HepG2 (cell line): Measurements from ENCODE around the gene ANKS4B. TPM values are rescaled to one million over a fixed set of nuclear protein-coding genes. Genes with fewer than 3 reads are reported as not detected.

ENCODE experiments used
- ATAC-seq: fragments of 200-7000 bp; cut with Tn5 transposase; 3 replicates; pipeline ENCODE4 v1.9.1; 2020; ENCODE audit warnings: mild to moderate bottlenecking, moderate library complexity
- BruUV-seq: library from RNA; stranded (reverse); fragments of 400-500 nt; replicated peaks from 2 replicates; lab custom pipeline; 2021; lab: Mats Ljungman, UMichigan
- CTCF ChIA-PET: fragments of 300-600 bp; formaldehyde crosslinking; extraction: SDS; loops from one replicate; lab custom pipeline; 2021; ENCODE audit warnings: low total read pairs, inconsistent platforms, low intra/inter-chr PET ratio; lab: Yijun Ruan, JAX
- POLR2A ChIA-PET: fragments of 350-600 bp; sonication (Branson Sonifier 250); formaldehyde crosslinking; loops from one replicate; lab custom pipeline; 2020; ENCODE audit warnings: antibody characterized with exemption, inconsistent platforms; lab: Yijun Ruan, JAX
- DNase-seq: peaks from one replicate; pipeline ENCODE4 v3.0.0-alpha.2; 2015; ENCODE audit warnings: low spot score
- FAIRE-seq: peaks from 3 replicates; lab custom pipeline; 2011; peaks lifted over from hg19 to GRCh38; lab: Jason Lieb, UNC
- H2AFZ ChIP-seq: one replicate; pipeline ENCODE4 v1.6.1; 2011; ENCODE audit warnings: low read length, inconsistent platforms
- H3K27ac ChIP-seq: fragments of 300-600 bp; 3 replicates; pipeline ENCODE4 v1.8.0; 2011; ENCODE audit warnings: mixed run types, mild to moderate bottlenecking, mixed read lengths, low read length, inconsistent platforms; ENCODE audit not compliant: insufficient read depth; ENCODE audit errors: extremely low read length
- H3K27me3 ChIP-seq, 2 experiments: fragments of 200-600 bp in 1 of 2; 2 replicates in 1 of 2; 3 replicates in 1 of 2; pipeline versions ENCODE4 v1.6.0 to v1.8.0; 2011; ENCODE audit warnings: low read length in 2 of 2, mild to moderate bottlenecking in 2 of 2, moderate library complexity in 2 of 2, inconsistent platforms in 1 of 2; ENCODE audit not compliant: insufficient read depth in 2 of 2, control insufficient read depth in 1 of 2
- H3K36me3 ChIP-seq, 2 experiments: fragments of 200-600 bp in 1 of 2; replicated peaks in 1 of 2; 2 replicates in 1 of 2; 3 replicates in 1 of 2; pipeline versions ENCODE4 v1.5.1 to v1.8.0; 2011; ENCODE audit warnings: low read length in 2 of 2, inconsistent platforms in 1 of 2; ENCODE audit not compliant: insufficient read depth in 2 of 2, control insufficient read depth in 1 of 2
- H3K4me1 ChIP-seq: 2 replicates; pipeline ENCODE4 v1.5.1; 2012; ENCODE audit warnings: low read length, inconsistent platforms; ENCODE audit not compliant: insufficient read depth
- H3K4me2 ChIP-seq: 2 replicates; pipeline ENCODE4 v1.6.0; 2011; ENCODE audit warnings: low read depth, low read length, inconsistent platforms
- H3K4me3 ChIP-seq, 3 experiments: fragments of 200-600 bp in 1 of 3; sonication (generic), shearing (Covaris generic) in 1 of 3; replicated peaks in 1 of 3; 2 replicates each; pipeline ENCODE4 v1.5.1; 2011 to 2016; ENCODE audit warnings: low read length in 3 of 3, inconsistent platforms in 2 of 3, low read depth in 2 of 3, mild to moderate bottlenecking in 2 of 3, control low read depth in 1 of 3, mixed read lengths in 1 of 3; ENCODE audit not compliant: insufficient read depth in 1 of 3
- H3K79me2 ChIP-seq: one replicate; pipeline ENCODE4 v1.6.1; 2011; ENCODE audit warnings: low read length, inconsistent platforms; ENCODE audit not compliant: insufficient read depth
- H3K9ac ChIP-seq: 2 replicates; pipeline ENCODE4 v1.6.0; 2011; ENCODE audit warnings: mild to moderate bottlenecking, low read depth, low read length, inconsistent platforms; ENCODE audit not compliant: insufficient read depth
- H3K9me3 ChIP-seq: 2 replicates; pipeline ENCODE4 v1.5.1; 2012; ENCODE audit warnings: mild to moderate bottlenecking, low read length
- H4K20me1 ChIP-seq: 2 replicates; pipeline ENCODE4 v1.6.0; 2011; ENCODE audit warnings: inconsistent platforms, mild to moderate bottlenecking, low read length, moderate library complexity; ENCODE audit not compliant: insufficient read depth
- CREB1 ChIP-seq, 2 experiments: fragments of 450-650 bp in 1 of 2; IDR thresholded peaks; 2 replicates each; pipeline ENCODE4 v1.6.1; 2016 to 2017; ENCODE audit warnings: control low read depth in 1 of 2, mild to moderate bottlenecking in 1 of 2, missing compliant biosample characterization in 1 of 2, missing genetic modification characterization in 1 of 2
- MAFF ChIP-seq: IDR thresholded peaks from 2 replicates; pipeline ENCODE4 v1.6.1; 2011; ENCODE audit warnings: low read depth, low read length, improper control_type of control experiment
- MAFK ChIP-seq, 2 experiments: IDR thresholded peaks in 1 of 2; conservative IDR thresholded peaks in 1 of 2; 2 replicates each; pipeline ENCODE4 v1.6.1; 2011; ENCODE audit warnings: improper control_type of control experiment in 2 of 2, low read length in 2 of 2
- MBNL3 ChIP-seq: fragments of 250-450 bp; sonication (Bioruptor Pico); conservative IDR thresholded peaks from 2 replicates; pipeline ENCODE4 v1.8.0; 2022; ENCODE audit warnings: mild to moderate bottlenecking, inconsistent platforms
- ZNF354B ChIP-seq: sonication (generic); formaldehyde crosslinking; IDR thresholded peaks from 2 replicates; pipeline ENCODE4 v1.8.0; 2022; ENCODE audit warnings: mild to moderate bottlenecking, missing genetic modification reagents
- ZNF546 ChIP-seq: sonication (generic); formaldehyde crosslinking; conservative IDR thresholded peaks from 2 replicates; pipeline ENCODE4 v1.8.1; 2023; ENCODE audit warnings: mild to moderate bottlenecking, missing genetic modification reagents
- ZNF605 ChIP-seq: sonication (generic); formaldehyde crosslinking; IDR thresholded peaks from 2 replicates; pipeline ENCODE4 v1.8.0; 2022; ENCODE audit warnings: mild to moderate bottlenecking, missing genetic modification reagents
- ZNF850 ChIP-seq: sonication (generic); formaldehyde crosslinking; conservative IDR thresholded peaks from 2 replicates; pipeline ENCODE4 v1.9.0; 2021; ENCODE audit warnings: mild to moderate bottlenecking, missing genetic modification reagents
- WGBS: methylation state at CpG from one replicate; pipeline ENCODE4 v1.1.6; 2017; ENCODE audit warnings: low lambda C conversion rate; 5-methylcytosine and 5-hydroxymethylcytosine counted together
- in situ Hi-C: cut with HindIII; loops from 2 replicates; pipeline ENCODE4 v1.10.0; 2017; ENCODE audit warnings: low pct_unique_long_range_greater_than_20kb; ENCODE audit not compliant: extremely low pct_ligation_motif_present
- intact Hi-C: fragments of 100-400 bp; cut with micrococcal nuclease; formaldehyde crosslinking; loops from one replicate; pipeline ENCODE4 v1.10.0; 2022; ENCODE audit not compliant: unreplicated experiment
- polyA plus RNA-seq, 8 experiments: library from polyadenylated mRNA; depleted of rRNA in 3 of 8; stranded (reverse) in 7 of 8; unstranded in 1 of 8; fragments of >200 nt; fragmentation: Illumina TruSeq in 4 of 8; extraction: Trizol in 4 of 8; gene quantifications; 2 replicates each; pipeline versions ENCODE4 v1.2.1 to v1.2.3, GENCODE V29; 2011 to 2016; ENCODE audit warnings: low read depth in 4 of 8, missing spikeins in 1 of 8, mixed read lengths in 1 of 8; ENCODE audit not compliant: insufficient read depth in 1 of 8
- total RNA-seq, 5 experiments: library from RNA; depleted of rRNA; stranded (reverse); fragments of >200 nt; fragmentation: Illumina TruSeq; extraction: Trizol; gene quantifications; 2 replicates each; pipeline ENCODE4 v1.2.3, GENCODE V29; 2016; ENCODE audit warnings: low read depth in 1 of 5
- TF ChIP-seq, protein P1 (sequence below): sonication (generic); formaldehyde crosslinking; IDR thresholded peaks from 2 replicates; pipeline ENCODE4 v1.4.0; 2020; ENCODE audit warnings: missing genetic modification reagents, mild to moderate bottlenecking, borderline replicate concordance
- TF ChIP-seq, protein P2 (sequence below): sonication (generic); IDR thresholded peaks from 2 replicates; pipeline ENCODE4 v1.6.1; 2016; ENCODE audit warnings: low read depth, borderline replicate concordance

ANKS4B gene
- total and polyA plus RNA-seq, 2 of the 13 experiments (the other 11 are each of a cell fraction or from before 2014, with no cell fraction given), result 6.5 to 30.0 TPM

DNA sequence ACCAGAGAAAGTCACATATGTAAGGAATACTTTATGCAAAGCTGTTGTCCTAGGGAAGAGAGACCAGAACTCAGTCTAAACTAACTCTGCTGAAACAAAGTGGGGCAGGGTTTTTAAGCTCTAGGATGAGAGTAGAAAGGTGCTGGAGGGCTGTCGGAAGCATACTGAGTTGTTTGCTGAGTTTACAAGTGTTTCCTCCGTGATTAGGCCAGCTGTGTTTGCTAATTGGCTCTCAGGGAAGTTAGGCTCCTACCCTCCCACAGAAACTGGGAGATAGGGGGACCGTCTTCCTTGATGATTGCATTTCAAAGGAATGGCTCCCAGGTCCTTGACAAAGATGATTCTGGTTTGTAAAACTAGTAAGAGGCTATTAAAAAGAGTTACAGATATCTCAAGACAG is 69.0 kb downstream of the ANKS4B start:
- in situ Hi-C loops, result loop anchor here (5.0 to 25.0 kb wide), 3 partner anchors 115 to 260 kb away; partner anchors contain the start of gene LDAF1

GRCh38 chr16:21302898-21303528 is 69.5 kb downstream of the ANKS4B start:
- peaks cover 27% of the 10 kb centered on the region for H3K4me1 ChIP-seq
- no TSS peak for BruUV-seq
- no peaks in the 10 kb centered on the region for H3K9me3 ChIP-seq
- whole genome bisulfite sequencing, result 72% methylated on average over 4 of the region's 4 CpGs
- in situ Hi-C loops, result loop anchor here (5.0 to 25.0 kb wide), 3 partner anchors 116 to 259 kb away; partner anchors contain the start of gene LDAF1
- H3K4me3 ChIP-seq, result no peak overlapping the region
- TF ChIP-seq MAFF (peak; percentile 85), ZNF354B (0 out of 2 replicates have a peak, but pooled peaks have one; percentile 25), CREB1 (IDR thresholded peaks at IDR 0.05) (no peak), CREB1 (CRISPR knock-in tag; IDR thresholded peaks at IDR 0.05) (peak; percentile 34; the same call in 1 of the 2 replicates), MAFK (conservative IDR thresholded peaks at IDR 0.05 in 1 of 2, IDR thresholded peaks at IDR 0.05 in 1 of 2; ENCODE audit: low read length in 2 of 2) (peak; percentile 82 to 89), ZNF546 (CRISPR knock-in tag) (no peak)
- TF ChIP-seq, protein P1, sequence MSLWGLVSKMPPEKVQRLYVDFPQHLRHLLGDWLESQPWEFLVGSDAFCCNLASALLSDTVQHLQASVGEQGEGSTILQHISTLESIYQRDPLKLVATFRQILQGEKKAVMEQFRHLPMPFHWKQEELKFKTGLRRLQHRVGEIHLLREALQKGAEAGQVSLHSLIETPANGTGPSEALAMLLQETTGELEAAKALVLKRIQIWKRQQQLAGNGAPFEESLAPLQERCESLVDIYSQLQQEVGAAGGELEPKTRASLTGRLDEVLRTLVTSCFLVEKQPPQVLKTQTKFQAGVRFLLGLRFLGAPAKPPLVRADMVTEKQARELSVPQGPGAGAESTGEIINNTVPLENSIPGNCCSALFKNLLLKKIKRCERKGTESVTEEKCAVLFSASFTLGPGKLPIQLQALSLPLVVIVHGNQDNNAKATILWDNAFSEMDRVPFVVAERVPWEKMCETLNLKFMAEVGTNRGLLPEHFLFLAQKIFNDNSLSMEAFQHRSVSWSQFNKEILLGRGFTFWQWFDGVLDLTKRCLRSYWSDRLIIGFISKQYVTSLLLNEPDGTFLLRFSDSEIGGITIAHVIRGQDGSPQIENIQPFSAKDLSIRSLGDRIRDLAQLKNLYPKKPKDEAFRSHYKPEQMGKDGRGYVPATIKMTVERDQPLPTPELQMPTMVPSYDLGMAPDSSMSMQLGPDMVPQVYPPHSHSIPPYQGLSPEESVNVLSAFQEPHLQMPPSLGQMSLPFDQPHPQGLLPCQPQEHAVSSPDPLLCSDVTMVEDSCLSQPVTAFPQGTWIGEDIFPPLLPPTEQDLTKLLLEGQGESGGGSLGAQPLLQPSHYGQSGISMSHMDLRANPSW (CRISPR knock-in tag), result no peak
- no peak overlapping the region for H2AFZ ChIP-seq
- intact Hi-C loops, result no loop called here
- CTCF ChIA-PET, result no interaction called here
- H3K27me3 ChIP-seq, result no peaks in the 10 kb centered on the region
- DNase-seq (no peak), ATAC-seq (no peak), FAIRE-seq (no peak)
- no peak overlapping the region for H3K27ac ChIP-seq
- H3K9ac ChIP-seq, result no peak overlapping the region
- peak overlapping the region; percentile 90; the same call in 1 of the 2 replicates for H3K4me2 ChIP-seq
- H3K36me3 ChIP-seq, result no peaks in the 10 kb centered on the region
- no peaks in the 10 kb centered on the region for H3K79me2 ChIP-seq
- no peaks in the 10 kb centered on the region for H4K20me1 ChIP-seq
- POLR2A ChIA-PET, result interaction anchor here (3.9 kb wide), 1 partner anchor 115 kb away, joined by 52 read pairs; no protein-coding TSS in a partner anchor

More for the DNA sequence above, 69.0 kb downstream of the ANKS4B start:
- no peak for DNase-seq
- BruUV-seq, result no TSS peak
- CTCF ChIA-PET, result interaction anchor here (3.0 to 3.3 kb wide), 2 partner anchors 114 to 145 kb away, joined by 34 to 60 read pairs; partner anchors contain the start of gene LDAF1
- H3K4me2 ChIP-seq, result peak overlapping the region; percentile 90
- no peaks in the 10 kb centered on the region for H3K79me2 ChIP-seq
- H3K4me1 ChIP-seq, result peaks cover 27% of the 10 kb centered on the region
- POLR2A ChIA-PET, result interaction anchor here (3.9 kb wide), 1 partner anchor 115 kb away, joined by 52 read pairs; no protein-coding TSS in a partner anchor
- H3K36me3 ChIP-seq, result no peaks in the 10 kb centered on the region
- H4K20me1 ChIP-seq, result no peaks in the 10 kb centered on the region
- peak overlapping the region in 2 of 3 experiments; percentile 63 to 86; a peak in 3 of 6 replicates for H3K4me3 ChIP-seq
- no peak for FAIRE-seq
- no peaks in the 10 kb centered on the region for H3K9me3 ChIP-seq
- peak overlapping the region; percentile 64; the same call in 1 of the 2 replicates for H3K9ac ChIP-seq
- H3K27ac ChIP-seq, result no peak overlapping the region
- H2AFZ ChIP-seq, result peak overlapping the region; percentile 21
- intact Hi-C loops, result no loop called here
- no peak for ATAC-seq
- 49% methylated on average over 3 of the region's 3 CpGs for WGBS
- TF ChIP-seq MBNL3 (CRISPR knock-in tag), result no peak
- TF ChIP-seq ZNF605 (CRISPR knock-in tag), result 0 out of 2 replicates have a peak, but pooled peaks have one; percentile 4
- TF ChIP-seq ZNF850, result no peak
- TF ChIP-seq, protein P2, sequence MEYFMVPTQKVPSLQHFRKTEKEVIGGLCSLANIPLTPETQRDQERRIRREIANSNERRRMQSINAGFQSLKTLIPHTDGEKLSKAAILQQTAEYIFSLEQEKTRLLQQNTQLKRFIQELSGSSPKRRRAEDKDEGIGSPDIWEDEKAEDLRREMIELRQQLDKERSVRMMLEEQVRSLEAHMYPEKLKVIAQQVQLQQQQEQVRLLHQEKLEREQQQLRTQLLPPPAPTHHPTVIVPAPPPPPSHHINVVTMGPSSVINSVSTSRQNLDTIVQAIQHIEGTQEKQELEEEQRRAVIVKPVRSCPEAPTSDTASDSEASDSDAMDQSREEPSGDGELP, result peak; percentile 43; the same call in 1 of the 2 replicates
- H3K27me3 ChIP-seq, result no peaks in the 10 kb centered on the region
